Stimulated activated CD8-positive, alpha-beta memory T cell treated with anti-CD3 and anti-CD28 coated beads, Interleukin-4, amount 100 ng/mL, for 4 hours (primary cell): ENCODE measurements around the gene ANO8.
"Not testable (repeated sequence)": the region's sequence is repeated elsewhere in the genome, so short reads cannot be mapped to it uniquely, and the experiment has no call there.

ENCODE experiments used
- DNase-seq, 2 donors: peaks; one replicate each; pipeline ENCODE4 v3.0.0-alpha.2; 2020; ENCODE audit warnings: low read depth in 2 of 2, low spot score in 1 of 2

ANO8 gene

GRCh38 chr19:17311455-17312188, 23.0 kb downstream of the ANO8 start:
- no peak for DNase-seq

GRCh38 chr19:17309965-17310461, 24.6 kb downstream of the ANO8 start:
- no peak for DNase-seq

- DNase-seq, result peak; percentile 96 to 99
Observed at GRCh38 chr19:17309198-17309964, 25.3 kb downstream of the ANO8 start, which contains the start of gene DDA1. Gene DDA1 (plus strand): TSS chr19:17309563. CDS start chr19:17309655, 92 bp downstream.

- no peak for DNase-seq
Observed at GRCh38 chr19:17307876-17308377, 26.7 kb downstream of the ANO8 start.

GRCh38 chr19:17306285-17306714, 28.4 kb downstream of the ANO8 start:
- no peak for DNase-seq

GRCh38 chr19:17305517-17306284, 29.0 kb downstream of the ANO8 start, which contains the start of gene MRPL34:
Gene MRPL34 (plus strand): TSS chr19:17305872. CDS start chr19:17305893, 21 bp downstream.
- DNase-seq, result peak; percentile 82 to 92

- DNase-seq, result no peak
Observed at GRCh38 chr19:17305216-17305516, 29.5 kb downstream of the ANO8 start.

GRCh38 chr19:17304386-17305215, 30.1 kb downstream of the ANO8 start:
- DNase-seq, result no peak

GRCh38 chr19:17303940-17304267, 30.8 kb downstream of the ANO8 start:
- DNase-seq, result no peak

GRCh38 chr19:17303167-17303939, 31.3 kb downstream of the ANO8 start, which contains the start of gene ABHD8:
Gene ABHD8 (minus strand): TSS chr19:17303425. CDS start chr19:17301616, 1,809 bp downstream.
- DNase-seq, result peak; percentile 82 to 85

- no peak for DNase-seq
Observed at GRCh38 chr19:17302391-17303166, 32.1 kb downstream of the ANO8 start.

GRCh38 chr19:17300992-17301619, 33.5 kb downstream of the ANO8 start:
- DNase-seq, result no peak

- no peak for DNase-seq
Observed at GRCh38 chr19:17296976-17297375, 37.7 kb downstream of the ANO8 start.

- DNase-seq, result no peak
Observed at GRCh38 chr19:17296273-17296672, 38.4 kb downstream of the ANO8 start.

- not testable (repeated sequence) for DNase-seq
Observed at GRCh38 chr19:17295551-17295950, 39.1 kb downstream of the ANO8 start.

- DNase-seq, result no peak
Observed at GRCh38 chr19:17294051-17294891, 40.4 kb downstream of the ANO8 start.

- DNase-seq, result no peak
Observed at GRCh38 chr19:17293605-17294004, 41.0 kb downstream of the ANO8 start.
